ENCODE results near the gene IKBKG.
"Not testable (repeated sequence)": the region's sequence is repeated elsewhere in the genome, so short reads cannot be mapped to it uniquely, and the experiment has no call there.

DNA sequence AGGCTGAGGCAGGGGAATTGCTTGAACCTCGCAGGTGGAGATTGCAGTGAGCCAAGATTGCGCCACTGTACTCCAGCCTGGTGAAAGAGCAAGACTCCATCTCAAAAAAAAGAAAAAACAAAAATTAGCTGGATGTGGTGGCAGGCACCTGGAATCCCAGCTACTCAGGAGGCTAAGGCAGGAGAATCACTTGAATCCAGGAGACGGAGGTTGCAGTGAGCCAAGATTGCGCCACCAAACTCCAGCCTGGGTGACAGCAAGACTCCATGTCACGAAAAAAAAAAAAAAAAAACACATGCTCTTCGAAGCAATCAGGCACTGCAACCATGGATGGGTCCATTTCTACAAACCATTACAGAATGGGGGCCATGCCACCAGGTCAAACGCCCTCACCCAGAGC lies 7.1 kb upstream of the IKBKG start:
- TF ChIP-seq, protein P1, sequence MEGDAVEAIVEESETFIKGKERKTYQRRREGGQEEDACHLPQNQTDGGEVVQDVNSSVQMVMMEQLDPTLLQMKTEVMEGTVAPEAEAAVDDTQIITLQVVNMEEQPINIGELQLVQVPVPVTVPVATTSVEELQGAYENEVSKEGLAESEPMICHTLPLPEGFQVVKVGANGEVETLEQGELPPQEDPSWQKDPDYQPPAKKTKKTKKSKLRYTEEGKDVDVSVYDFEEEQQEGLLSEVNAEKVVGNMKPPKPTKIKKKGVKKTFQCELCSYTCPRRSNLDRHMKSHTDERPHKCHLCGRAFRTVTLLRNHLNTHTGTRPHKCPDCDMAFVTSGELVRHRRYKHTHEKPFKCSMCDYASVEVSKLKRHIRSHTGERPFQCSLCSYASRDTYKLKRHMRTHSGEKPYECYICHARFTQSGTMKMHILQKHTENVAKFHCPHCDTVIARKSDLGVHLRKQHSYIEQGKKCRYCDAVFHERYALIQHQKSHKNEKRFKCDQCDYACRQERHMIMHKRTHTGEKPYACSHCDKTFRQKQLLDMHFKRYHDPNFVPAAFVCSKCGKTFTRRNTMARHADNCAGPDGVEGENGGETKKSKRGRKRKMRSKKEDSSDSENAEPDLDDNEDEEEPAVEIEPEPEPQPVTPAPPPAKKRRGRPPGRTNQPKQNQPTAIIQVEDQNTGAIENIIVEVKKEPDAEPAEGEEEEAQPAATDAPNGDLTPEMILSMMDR (IDR thresholded peaks at IDR 0.05) = not testable (repeated sequence)
- not testable (repeated sequence) for TF ChIP-seq POLR2A (IDR thresholded peaks at IDR 0.05)

All from ovary (tissue), 3 donors.